ENCODE data around the gene CTNND2.

Gene CTNND2

DNA sequence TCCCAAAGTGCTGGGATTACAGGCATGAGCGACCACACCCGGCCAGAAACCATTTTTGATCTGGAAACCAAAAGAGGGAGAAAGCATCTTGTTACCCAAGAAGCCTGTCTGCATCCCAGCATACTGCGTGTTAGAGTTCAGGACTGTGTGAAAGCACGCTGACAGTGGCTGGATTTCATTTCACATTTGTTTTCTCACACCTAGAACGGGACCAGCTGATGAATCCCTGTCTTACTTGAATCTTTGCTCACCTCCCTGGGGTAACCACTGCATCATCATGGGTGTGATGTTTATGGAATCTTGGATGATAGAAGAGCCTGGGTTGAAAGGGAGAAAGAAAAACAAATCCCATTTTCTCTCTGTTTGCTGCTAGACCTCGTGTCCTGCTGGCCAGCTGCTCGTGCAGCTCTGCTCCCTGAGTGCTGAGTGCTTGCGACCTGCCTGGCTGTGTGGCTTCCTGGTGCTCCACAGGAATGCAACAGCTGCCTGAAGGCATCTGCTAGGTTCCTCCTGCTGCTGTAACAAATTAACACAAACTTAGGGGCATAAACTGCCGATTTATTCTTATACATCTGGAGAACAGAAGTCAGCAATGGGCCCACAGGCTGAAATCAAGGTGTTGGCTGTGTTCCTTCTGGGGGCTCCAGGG, 764.9 kb downstream of the CTNND2 start:
- H3K4me3 ChIP-seq (ENCODE audit: low read depth, low read length): no peak overlapping the region
- DNase-seq (ENCODE audit: low read depth): peak; percentile 1
- no peak for TF ChIP-seq CTCF (conservative IDR thresholded peaks at IDR 0.05; ENCODE audit: low read depth, low read length)

- no peak for TF ChIP-seq CTCF (conservative IDR thresholded peaks at IDR 0.05; ENCODE audit: low read depth, low read length)
- no peak for DNase-seq (ENCODE audit: low read depth)
- no peak overlapping the region for H3K4me3 ChIP-seq (ENCODE audit: low read depth, low read length)
Measured at GRCh38 chr5:11130131-11130530, 774.1 kb downstream of the CTNND2 start.

GRCh38 chr5:11128021-11128420, 776.2 kb downstream of the CTNND2 start:
- no peak for TF ChIP-seq CTCF (conservative IDR thresholded peaks at IDR 0.05; ENCODE audit: low read depth, low read length)
- H3K4me3 ChIP-seq (ENCODE audit: low read depth, low read length): no peak overlapping the region
- no peak for DNase-seq (ENCODE audit: low read depth)

- TF ChIP-seq CTCF (conservative IDR thresholded peaks at IDR 0.05; ENCODE audit: low read depth, low read length): no peak
- DNase-seq (ENCODE audit: low read depth): no peak
- H3K4me3 ChIP-seq (ENCODE audit: low read depth, low read length): no peak overlapping the region
Measured at GRCh38 chr5:11126844-11127243, 777.4 kb downstream of the CTNND2 start.

DNA sequence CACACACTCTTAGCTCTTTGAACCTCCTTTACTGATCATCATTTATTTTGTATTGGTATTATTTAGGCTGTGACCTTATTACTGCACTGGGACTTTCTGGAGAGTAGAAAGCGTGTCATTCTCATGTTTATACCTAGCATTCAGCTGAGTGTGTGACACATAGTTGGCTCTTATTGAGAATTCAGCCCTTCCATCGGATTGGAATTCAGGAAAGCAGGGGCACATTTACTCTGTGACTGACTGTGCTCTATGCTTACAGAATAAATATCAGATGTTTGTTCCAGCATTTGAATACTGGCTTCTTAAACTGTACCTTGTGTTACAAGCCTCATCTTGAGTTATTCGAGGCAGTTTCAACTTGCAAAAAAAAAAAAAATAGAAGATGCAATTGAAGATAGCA, 782.4 kb downstream of the CTNND2 start:
- no peak for DNase-seq (ENCODE audit: low read depth)
- H3K4me3 ChIP-seq (ENCODE audit: low read depth, low read length): no peak overlapping the region
- no peak for TF ChIP-seq CTCF (conservative IDR thresholded peaks at IDR 0.05; ENCODE audit: low read depth, low read length)

DNA sequence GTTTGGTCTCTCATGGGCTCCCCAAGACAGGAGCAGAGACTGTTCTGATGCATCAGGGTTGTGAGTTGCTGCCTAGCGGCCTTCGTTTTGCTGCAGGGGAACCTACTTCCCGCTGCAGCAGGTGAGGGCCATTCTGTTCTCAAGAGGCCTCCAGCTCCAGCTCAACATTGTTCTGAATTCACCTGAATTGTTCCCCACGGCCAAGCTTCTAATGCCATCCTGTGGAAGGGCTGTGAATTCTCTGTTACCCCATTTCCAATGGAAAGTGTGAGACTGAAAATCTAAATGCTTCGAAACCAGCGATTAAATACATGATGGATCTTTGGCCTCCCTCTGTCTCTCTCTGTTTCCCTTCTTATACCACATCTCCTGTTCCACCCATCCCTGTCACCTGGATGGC, 794.1 kb downstream of the CTNND2 start:
- H3K4me3 ChIP-seq (ENCODE audit: low read depth, low read length): no peak overlapping the region
- DNase-seq (ENCODE audit: low read depth): no peak
- no peak for TF ChIP-seq CTCF (conservative IDR thresholded peaks at IDR 0.05; ENCODE audit: low read depth, low read length)

GRCh38 chr5:11105696-11106095, 798.5 kb downstream of the CTNND2 start:
- no peak for DNase-seq (ENCODE audit: low read depth)
- TF ChIP-seq CTCF (conservative IDR thresholded peaks at IDR 0.05; ENCODE audit: low read depth, low read length): no peak
- H3K4me3 ChIP-seq (ENCODE audit: low read depth, low read length): no peak overlapping the region
